Urothelium cell line (cell line): ENCODE measurements around the gene CCHCR1.
"Not testable (repeated sequence)": the region's sequence is repeated elsewhere in the genome, so short reads cannot be mapped to it uniquely, and the experiment has no call there.

Source experiments
- DNase-seq: peaks from one replicate; pipeline ENCODE4 v3.0.0; 2011; ENCODE audit warnings: low spot score, mixed read lengths
- FAIRE-seq: peaks from 2 replicates; lab custom pipeline; 2011; peaks lifted over from hg19 to GRCh38; lab: Jason Lieb, UNC

CCHCR1 gene

DNA sequence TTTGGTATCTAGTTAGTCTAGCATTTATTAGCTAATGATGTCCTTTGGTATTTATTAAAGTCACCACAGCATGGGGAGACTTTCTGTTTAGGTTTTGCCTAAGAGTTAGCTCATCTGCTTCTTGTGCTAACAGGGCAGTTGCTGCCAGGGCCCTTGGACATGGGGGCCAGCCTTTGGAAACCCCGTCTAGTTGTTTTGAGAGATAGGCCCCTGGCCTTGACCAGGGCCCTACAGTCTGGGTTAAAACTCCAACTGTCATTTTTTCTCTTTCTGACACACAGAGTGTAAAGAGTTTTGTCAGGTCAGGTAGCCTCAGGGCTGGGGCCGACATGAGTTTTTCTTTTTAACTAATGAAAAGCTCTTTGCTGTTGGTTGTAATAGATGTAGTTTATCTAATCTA is 25.7 kb upstream of the CCHCR1 start:
- FAIRE-seq, DNase-seq: not testable (repeated sequence)

DNA sequence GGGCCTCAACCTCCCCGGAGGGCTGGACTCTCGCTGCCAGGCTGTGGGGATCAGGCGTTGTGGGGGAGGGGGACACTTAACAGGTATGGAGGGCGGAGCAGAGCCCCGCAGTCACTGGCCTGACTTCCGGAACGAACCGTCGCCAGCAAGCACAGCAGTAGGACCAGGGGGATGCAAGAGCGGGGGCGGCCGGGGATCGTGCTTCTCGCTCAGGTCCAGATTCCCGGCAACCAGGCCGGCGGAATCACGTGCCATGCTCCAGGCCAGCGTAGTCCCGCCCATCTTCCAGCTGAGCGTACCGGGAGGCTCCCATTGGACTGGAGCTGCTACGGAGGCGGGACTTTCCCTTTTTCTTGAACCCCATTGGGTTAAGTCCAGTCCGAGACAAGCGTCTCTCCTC is 22.9 kb upstream of the CCHCR1 start:
- FAIRE-seq = no peak

DNA sequence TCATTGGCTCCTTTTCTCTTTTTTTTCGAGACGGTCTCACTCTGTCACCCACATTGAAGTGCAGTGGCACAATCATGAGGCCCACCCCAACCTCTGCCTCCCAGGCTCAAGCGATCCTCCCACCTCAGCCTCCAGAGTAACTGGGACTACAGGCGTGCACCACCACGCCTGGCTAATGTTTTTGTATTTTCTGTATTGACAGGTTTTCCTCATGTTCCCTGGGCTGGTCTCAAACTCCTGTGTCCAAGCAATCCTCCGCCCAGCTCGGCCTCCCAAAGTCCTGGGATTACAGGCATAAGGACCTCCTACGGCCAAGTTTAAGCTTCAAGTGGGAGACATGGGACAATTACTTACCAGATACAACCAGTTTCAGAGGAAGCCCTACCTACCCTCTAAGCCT is 22.3 kb upstream of the CCHCR1 start:
- no peak for FAIRE-seq

More for the DNA sequence above, 22.9 kb upstream of the CCHCR1 start:
- DNase-seq = no peak

DNA sequence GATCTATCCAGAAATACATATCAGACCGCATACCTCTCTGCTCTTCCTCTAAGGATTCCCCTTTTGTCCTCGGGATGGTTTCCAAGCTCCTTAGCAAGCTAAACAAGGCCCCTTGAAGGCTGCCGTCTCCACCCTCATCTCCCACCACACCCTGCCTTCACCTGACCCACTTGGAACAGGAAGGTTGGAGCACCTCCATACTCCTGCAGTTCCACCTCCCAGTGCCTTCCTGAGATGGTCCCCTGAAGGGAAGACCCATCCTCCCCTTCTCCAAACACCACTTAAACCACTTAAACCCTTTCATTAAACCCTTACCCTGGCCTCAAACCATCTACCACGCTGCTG is 21.4 kb upstream of the CCHCR1 start:
- no peak for FAIRE-seq

More for the DNA sequence above, 22.3 kb upstream of the CCHCR1 start:
- DNase-seq = no peak

DNA sequence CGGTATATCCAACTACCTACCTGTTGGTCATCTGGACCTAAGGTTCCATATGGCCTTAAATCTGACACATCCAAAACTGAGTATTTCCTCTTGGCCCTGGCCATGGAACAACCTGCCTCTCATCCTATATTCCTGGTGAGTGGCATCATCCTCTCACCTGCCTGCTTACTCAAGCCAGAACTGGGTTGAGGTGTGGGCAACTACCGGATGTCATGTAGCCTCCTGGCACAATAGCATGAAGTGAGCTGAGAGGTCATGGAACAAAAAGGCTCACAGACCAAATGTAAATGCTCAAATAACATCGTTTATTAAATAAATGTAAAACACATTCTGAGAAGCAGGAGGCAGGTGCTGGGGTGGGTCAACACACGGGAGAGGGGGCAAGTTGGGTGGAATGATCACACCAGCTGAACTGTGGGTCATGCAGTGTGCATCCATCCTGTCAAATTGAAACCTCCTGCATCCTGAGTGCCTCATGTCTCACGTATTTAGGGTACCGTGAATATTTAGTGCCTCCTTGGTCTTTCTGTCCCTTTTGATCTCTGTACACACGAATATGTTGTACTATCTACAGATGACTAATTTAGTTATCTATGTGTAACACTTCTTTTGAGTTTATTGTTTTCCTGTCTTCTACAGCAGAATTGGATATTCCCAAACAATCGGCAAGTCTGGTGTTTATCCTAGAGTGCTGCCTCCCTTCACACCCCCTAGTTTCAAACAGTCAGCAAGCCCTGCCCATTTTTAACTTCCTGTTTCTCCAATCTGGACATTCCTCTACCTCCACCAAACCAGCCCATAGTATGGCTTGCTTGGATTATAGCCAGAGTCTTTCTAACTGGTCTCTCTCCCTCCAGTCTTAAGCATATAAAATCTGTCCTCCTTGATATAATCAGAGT is 20.8 kb upstream of the CCHCR1 start:
- FAIRE-seq (peak; percentile 79), DNase-seq (no peak)

More for the DNA sequence above, 21.4 kb upstream of the CCHCR1 start:
- no peak for DNase-seq

DNA sequence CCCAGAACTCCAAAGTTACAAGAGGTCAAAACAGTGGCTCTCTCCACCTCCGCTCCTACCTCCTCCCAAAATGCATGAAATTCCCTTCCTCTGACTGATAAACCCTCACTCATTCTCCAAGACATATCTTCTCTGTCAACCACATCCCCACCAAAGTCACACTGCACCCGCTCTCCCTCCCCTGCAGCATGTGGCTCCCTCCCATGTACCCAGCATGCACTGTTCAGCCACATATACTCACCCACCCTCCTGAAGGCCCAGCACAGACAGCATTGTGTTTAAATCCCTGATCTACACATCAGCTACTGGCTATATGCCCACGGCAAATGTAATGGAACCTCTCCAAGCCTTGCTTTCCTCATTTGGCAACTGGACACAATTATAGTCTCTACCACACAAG is 18.4 kb upstream of the CCHCR1 start:
- DNase-seq = peak; percentile 69
- FAIRE-seq = peak; percentile 77

DNA sequence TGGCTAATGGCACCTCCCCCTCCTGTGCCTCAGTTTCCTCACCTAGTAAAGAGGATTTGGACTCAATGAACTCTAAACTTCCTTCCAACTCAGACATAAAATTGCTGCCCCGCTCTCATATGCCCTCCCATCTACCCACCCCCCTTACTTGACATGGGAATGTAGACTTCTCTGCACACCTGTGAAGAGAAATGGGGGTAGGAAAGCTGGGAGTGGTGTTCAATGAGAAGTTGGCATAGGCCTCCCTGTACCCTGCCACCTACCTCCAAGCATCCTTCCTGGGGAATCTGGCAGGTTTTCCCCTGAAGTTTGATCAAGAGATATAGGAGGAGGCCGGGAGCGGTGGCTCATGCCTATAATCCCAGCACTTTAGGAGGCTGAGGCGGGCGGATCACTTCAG is 16.8 kb upstream of the CCHCR1 start:
- FAIRE-seq = no peak

DNA sequence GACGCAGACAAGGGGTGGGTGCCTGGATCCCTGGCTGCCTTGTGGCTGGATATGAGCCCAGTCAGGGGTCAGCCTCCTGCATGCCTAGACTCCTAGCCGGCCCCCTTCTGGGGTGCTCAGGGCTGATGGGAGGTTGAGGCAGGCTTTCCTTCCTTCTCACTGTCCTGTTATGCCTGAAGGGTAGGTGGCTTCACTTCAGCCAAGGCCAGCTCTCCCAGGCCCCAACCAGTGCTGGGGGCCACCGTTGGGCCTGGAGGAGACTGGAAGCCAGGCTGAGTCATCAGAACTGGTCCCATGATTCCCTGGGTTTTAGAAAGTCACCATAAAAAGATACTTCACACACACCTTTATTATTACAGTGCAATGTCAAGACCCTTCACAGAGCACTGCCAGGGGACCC is 15.8 kb upstream of the CCHCR1 start:
- no peak for FAIRE-seq
- DNase-seq = no peak

More for the DNA sequence above, 16.8 kb upstream of the CCHCR1 start:
- DNase-seq = no peak

DNA sequence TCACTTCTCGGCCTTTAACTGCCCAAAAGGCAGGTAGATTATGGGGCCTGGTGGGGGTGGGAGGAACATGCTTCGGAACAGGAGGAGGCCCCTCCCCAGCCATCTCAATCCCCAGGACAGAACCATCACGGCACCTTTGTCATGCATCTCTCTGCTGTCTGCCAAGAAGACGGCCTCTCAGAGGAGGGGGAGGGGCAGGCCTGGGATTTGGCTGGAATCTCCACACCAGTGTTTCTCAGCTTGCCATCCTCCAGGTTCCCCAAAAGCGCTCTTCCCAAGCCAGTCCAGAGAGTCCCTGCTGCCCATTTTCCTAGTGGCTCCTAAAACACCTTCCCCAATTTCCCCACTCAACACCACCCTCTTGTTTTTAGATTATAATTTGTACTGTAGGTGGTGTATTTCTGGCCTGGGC is 15.4 kb upstream of the CCHCR1 start:
- no peak for FAIRE-seq
- DNase-seq = no peak

DNA sequence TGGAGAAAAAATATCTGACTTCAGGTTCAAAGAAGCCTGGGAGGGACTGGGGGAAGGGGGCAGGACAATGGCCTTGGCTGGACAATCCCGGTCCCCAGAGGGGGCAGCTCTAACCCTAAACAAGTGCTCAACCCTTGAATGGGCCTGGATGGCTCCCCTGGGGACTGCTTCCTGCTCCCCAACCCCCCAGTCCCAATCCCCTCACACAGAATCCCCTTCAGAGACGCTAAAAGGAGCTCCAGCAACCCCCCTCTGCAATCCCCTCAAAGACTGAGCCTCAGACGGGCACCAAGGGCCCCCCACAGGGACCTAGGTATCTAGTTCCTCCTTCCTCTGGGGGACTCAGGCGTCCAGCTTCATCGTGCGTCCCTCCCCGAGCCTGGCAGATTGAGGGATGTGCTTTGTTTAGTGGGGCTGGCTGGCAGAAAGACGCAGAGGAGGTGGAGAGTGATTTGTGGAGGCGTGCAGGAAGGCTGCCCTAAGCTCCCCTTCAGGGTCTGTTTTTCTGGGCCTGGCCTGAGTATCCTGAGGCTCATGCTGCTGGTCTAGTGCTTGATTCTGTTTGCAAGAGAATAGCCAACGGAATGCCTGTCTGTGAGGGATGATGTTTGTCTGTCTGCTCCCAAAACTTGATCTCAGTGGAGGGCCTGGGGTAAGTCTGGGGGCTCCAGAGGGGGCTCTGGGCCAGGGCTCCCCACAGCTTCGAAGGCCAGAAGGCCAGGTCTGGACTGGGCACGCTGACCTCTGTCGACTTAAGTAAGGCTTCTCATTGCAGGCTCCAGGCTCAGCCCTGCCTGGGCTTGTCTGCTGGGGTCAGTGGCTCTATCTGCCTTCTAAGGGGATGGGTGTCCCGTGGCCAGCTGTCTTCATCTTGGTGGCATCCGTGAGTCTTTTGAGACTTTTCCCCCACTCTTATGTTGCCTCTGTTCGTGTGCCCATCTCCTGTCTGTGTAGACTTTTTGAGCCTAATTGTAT is 14.6 kb upstream of the CCHCR1 start:
- DNase-seq (no peak), FAIRE-seq (no peak)

DNA sequence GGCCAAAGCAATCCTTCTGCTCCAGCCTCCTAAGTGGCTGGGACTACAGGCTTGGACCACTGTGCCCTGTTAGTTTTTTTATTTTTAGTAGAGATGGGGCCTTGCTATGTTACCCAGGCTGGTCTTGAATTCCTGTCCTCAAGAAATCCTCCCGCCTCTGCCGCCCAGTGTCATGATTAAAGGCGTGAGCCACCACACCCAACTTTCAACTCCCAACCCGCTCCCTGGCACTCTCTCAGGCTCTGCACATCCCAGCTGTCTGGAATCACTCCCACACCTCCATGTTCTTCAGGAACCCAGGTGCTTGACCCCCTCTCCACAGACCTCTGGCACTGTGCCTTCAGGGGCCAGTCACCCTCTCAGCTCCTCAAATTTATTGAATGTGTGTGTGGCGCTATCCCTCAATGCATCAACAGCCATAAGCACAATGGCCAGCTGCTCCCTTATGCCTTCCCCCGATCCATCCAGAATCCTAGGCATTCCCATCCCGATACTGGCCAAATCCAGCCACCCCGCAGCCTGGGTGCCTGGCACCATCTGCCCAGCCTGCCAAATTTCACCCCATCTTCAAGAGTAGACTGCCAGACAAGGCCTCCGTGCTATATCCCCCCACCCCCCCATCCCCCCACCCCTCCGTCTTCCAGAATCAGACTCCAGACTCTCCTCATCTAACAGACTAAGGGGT is 13.5 kb upstream of the CCHCR1 start:
- FAIRE-seq (no peak), DNase-seq (no peak)

DNA sequence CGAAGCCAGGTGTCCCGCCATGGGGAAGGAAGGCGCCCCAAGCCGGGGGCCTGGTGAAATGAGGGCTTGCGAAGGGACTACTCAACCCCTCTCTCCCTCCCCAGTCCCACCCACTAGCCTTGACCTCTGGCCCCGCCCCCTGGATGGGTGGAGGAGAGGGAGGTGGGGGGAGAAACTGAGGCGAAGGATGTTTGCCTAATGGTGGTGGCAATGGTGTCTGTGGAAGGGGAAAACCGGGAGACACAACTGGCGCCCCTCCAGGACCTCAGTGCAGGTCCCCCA is 12.9 kb upstream of the CCHCR1 start, which contains the start of gene POU5F1:
POU5F1 (minus strand) TSS at position 83 of the 282 bp plus-strand sequence; CDS start at position 21, 62 bp downstream.
- FAIRE-seq (no peak), DNase-seq (no peak)

DNA sequence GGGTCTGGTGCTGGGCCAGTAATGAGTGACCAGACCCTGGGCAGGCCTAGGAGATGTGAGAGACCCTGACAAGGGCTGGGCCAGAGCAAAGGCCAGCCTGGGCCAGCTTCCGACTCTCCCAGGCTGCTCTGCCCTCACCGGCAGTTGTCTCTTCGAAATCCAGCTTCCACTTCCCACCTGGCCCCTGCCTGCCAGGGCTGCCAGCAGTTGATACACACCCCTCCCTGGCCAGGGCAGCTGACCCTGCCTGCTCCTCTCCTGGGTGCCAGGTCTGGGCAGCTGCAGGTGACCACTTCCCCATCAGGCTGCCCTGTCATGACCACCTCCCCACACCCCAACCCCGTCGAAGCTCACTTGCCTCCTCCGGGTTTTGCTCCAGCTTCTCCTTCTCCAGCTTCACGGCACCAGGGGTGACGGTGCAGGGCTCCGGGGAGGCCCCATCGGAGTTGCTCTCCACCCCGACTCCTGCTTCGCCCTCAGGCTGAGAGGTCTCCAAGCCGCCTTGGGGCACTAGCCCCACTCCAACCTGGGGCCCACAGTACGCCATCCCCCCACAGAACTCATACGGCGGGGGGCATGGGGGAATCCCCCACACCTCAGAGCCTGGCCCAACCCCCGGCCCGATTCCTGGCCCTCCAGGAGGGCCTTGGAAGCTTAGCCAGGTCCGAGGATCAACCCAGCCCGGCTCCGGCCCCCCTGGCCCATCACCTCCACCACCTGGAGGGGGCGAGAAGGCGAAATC is 12.4 kb upstream of the CCHCR1 start:
- DNase-seq, FAIRE-seq: not testable (repeated sequence)

DNA sequence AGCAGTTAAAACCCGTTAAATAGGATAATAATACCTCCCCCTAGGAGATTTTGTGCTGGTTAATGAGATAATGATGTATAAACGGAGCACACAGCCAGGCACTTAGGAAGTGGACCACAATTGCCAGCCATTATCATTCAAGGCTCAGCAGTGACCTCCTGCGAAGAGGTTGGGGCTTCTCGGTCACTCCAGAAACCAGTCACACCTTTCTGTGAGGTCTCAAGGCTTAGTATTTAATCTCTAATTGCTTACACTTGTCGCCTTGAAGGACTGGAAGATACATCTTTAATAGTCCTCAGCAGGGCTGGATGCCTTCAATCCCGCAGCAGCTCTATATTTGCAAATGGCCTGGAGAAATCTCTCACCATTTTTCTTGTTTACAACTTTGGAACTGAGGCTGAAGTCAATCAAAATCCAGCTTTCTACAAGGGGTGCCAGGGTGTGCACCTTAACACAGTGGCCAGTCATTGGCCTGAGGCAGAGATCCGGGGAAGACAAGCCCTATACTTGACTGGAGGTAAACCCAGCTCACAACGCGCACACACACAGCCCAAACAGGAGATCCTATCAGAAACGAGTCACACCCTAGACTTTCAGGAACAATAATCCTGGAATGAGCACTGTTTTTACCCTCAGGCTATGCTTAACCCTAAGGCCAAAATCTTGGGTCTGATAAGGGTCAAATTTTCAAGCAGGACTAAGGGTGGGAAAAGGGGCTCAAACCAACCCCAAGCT is 11.7 kb upstream of the CCHCR1 start:
- FAIRE-seq (no peak), DNase-seq (no peak)

DNA sequence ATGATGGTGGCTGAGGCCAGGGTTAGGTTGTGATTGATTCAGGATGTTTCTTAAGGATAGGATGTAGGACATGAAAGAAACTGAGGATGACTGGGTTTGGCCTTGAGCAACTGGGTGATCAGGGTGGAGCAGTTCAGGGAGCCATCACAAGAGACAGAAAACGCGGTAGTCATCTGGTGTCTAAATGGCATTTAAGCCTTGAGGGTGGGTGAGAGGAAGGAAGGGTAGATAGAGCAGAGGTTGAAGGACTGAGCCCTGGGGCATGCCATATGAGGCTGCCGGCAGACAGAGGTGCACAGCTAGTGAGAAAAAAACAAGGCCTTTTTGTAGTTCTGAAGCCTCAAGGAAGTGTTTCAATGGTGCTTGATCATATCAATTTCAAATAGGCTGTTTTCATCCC is 11.0 kb upstream of the CCHCR1 start:
- DNase-seq (no peak), FAIRE-seq (no peak)

DNA sequence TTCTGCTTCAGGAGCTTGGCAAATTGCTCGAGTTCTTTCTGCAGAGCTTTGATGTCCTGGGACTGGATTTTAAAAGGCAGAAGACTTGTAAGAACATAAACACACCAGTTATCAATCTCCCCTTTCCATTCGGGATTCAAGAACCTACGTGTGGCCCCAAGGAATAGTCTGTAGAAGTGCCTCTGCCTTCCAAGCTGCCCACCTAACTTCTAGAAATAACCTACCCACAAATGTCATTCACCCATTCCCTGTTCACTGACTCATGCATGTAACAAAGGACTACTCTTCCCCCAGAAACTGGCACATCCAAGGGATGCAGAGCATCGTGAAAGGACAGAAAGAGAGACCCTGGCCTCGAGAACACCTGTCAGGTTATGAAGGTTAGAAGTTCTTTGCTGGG is 8.4 kb upstream of the CCHCR1 start:
- FAIRE-seq = no peak
- no peak for DNase-seq

DNA sequence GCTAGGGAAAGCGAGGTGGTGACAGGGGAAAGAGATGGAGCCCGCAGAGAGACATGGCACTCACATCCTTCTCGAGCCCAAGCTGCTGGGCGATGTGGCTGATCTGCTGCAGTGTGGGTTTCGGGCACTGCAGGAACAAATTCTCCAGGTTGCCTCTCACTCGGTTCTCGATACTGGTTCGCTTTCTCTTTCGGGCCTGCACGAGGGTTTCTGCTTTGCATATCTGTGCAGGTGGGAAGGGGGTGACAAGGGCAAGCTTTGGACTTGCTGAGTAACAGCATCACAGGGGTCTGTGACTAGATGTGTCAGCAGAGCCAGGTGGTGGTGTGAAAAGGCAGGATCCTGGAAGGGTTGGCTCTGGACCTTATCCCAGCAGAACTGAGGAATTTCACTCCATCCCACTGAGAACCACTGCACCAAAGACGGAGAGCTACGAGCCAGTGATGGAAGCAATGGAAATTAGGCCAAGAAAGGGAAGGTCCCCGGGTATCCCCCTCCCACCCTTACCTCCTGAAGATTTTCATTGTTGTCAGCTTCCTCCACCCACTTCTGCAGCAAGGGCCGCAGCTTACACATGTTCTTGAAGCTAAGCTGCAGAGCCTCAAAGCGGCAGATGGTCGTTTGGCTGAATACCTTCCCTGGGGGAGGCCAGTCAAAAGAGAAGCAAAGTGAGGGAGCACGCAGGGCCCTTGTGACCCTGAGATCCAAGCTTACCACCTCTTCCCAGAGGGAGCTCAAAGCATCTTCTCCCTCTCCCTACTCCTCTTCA is 7.6 kb upstream of the CCHCR1 start:
- FAIRE-seq, DNase-seq: not testable (repeated sequence)

DNA sequence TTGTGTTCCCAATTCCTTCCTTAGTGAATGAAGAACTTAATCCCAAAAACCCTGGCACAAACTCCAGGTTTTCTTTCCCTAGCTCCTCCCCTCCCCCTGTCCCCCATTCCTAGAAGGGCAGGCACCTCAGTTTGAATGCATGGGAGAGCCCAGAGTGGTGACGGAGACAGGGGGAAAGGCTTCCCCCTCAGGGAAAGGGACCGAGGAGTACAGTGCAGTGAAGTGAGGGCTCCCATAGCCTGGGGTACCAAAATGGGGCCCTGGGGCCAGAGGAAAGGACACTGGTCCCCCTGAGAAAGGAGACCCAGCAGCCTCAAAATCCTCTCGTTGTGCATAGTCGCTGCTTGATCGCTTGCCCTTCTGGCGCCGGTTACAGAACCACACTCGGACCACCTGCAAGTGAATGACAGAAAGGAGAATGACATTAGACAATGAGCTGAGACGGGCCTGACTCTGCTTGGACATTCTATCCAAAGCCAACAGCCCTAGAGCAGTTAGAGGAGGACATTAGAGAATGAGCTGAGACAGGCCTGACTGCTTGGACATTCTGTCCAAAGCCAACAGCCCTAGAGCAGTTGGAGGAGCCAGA is 7.0 kb upstream of the CCHCR1 start:
- FAIRE-seq, DNase-seq: not testable (repeated sequence)
